Adrenal gland (tissue), 5 donors: ENCODE data around the gene LRRC8E.

Experiments
- CTCF ChIP-seq, 6 experiments: fragments of 450-650 bp in 4 of 6; fragments of 200-600 bp in 2 of 6; sonication (generic) in 1 of 6; IDR thresholded peaks; 1 replicate in 5 of 6; 2 replicates in 1 of 6; pipeline versions ENCODE4 v1.5.1 to v1.8.0; 2016 to 2021; ENCODE audit warnings: antibody characterized with exemption in 6 of 6, mild to moderate bottlenecking in 2 of 6, moderate library complexity in 1 of 6
- POLR2A ChIP-seq, 2 donors: fragments of 450-650 bp; IDR thresholded peaks; one replicate each; pipeline ENCODE4 v1.6.1; 2017; ENCODE audit warnings: antibody characterized with exemption in 2 of 2, mild to moderate bottlenecking in 2 of 2, moderate library complexity in 1 of 2
- donor health status: DM: no; HTN: no; CAD: no.

GRCh38 chr19:7904074-7905020 lies 16.0 kb downstream of the LRRC8E start:
- TF ChIP-seq CTCF (IDR thresholded peaks at IDR 0.05) (no peak), POLR2A (IDR thresholded peaks at IDR 0.05) (no peak)
